Activated CD4-positive, alpha-beta T cell treated with anti-CD3 and anti-CD28 coated beads, Interleukin-10, Interleukin-2, amounts not matched to agents 100 ng/mL and 50 ng/mL, durations not matched to agents 16 hours and 8 hours (primary cell): Measurements from ENCODE around the gene FAM171A2.
"Not testable (repeated sequence)": the region's sequence is repeated elsewhere in the genome, so short reads cannot be mapped to it uniquely, and the experiment has no call there.

Experiments
- DNase-seq: peaks from one replicate; pipeline ENCODE4 v3.0.0-alpha.2; 2020

FAM171A2 gene

DNA sequence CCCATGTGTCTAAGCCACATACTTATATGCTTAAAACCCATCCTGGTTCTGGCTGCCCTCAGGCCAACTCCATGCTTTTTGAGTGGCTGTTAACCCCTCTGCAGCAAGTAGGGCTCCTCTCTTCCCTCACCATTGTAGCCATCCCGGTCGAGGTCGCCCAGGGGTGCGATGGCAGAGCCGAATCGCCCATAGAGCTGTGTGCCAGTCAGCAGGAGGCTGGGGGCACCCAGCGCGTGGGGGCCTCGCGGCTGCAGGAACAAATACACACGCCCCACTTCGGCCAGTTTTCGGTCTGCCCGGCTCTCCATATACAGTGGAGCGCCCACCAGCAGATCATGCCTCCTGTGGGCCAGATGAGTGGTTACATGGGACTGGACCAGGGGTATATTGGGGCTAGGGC, 19.7 kb upstream of the FAM171A2 start:
- DNase-seq: no peak

DNA sequence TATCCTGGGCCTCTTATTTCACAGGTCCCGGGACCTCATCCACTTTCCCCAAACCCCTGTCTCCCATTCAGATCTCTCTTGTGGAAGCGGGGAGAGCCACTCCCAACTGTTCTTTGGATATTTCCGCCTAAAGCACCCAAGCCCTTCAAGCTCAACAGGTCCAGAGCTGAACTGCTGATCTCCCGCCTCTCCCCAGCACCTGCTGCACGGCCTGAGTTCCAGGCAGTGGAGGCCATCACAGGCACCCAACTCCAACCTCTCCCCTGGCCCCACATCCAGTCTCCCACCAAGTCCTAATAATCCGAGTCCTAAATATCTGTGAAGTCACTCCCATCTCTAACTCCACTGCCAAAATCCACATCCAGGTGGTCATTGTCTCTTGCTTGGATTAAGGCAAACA, 19.3 kb upstream of the FAM171A2 start:
- DNase-seq: no peak

DNA sequence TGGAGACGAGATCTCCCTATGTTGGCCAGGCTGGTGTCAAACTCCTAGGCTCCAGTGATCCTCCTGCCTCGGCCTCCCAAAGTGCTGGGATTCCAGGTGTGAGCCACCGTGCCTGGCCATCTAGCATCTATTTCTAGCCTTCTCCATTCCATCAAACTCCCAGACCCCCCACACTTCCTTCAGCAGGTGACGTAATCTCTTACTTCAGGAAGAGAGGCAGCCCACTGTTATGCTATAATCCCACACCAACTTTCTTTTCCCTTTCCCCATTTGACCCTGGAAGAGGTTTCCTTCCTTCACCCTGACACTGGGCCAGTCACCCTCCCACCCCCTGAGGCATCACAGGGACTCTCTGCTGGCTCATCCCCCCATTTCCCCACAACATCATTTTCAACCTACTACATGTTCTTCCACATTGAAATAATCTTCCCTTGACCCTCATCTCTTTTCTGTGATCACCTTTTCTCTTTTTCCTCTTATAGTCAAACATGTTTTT, 18.2 kb upstream of the FAM171A2 start:
- no peak for DNase-seq

DNA sequence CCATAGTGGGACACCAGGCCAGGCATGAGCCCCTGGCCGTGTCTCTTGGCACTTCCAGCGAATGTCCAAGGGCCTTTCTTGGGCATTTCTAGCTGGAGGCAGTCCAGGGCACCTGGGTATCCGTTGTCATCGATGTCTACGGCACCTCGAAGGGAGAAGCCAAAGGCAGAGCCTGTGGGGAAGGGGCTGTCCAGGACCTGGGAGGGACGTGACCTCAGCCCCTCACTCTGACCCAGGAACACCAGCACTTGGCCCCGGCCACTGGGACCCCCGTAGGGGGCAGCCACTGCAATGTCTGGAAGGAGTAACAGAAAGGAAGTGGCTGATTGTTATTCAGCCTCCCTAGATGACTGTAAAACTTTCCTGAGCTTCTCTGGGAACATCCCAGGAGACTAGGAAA, 17.1 kb upstream of the FAM171A2 start:
- DNase-seq: no peak

DNA sequence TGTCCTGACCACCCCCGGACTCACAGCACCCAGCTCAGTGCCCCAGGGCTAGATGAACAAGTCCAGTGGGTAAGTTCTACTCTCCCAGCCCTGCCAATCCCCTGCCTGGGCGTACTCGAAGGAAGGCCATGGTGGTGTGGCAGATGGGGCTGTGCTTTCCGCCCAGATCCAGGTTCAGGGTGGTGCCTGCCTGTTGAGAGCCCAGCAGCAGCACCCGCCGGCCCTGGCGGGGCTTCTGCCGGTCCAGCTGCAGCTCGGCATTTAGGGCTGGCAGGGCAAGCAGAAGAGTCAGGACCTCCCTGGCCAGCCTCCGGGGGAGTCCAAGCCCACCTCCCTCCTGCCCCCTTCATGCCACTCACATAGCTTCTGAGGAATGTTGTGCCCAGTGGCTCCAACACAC, 16.2 kb upstream of the FAM171A2 start:
- no peak for DNase-seq

DNA sequence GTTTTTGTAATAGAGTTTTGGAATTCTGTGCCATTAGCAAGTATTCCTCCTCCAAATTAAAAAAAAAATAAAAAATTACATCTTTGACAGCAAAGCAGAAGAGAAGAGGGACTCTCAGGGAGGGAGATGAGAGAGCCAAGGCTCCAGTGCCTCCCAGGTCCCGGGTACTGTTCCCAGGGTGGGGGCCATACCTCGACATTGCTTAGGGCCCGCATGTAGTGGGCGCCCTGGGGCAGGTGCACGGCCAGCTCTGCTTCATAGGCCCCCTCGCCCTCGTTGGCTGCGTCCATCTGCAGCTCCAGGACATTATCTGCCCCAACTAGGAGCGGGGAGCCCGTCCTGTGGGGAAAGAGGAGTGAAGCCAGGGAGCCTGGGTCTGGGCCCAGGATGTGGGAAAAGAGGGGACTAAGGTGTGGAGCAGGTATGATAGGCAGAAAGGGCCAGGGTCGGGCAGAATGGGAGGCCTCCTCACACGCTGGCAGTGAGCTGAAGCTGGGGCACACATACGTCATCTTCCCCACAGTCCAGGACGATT, 14.6 kb upstream of the FAM171A2 start:
- DNase-seq: no peak

DNA sequence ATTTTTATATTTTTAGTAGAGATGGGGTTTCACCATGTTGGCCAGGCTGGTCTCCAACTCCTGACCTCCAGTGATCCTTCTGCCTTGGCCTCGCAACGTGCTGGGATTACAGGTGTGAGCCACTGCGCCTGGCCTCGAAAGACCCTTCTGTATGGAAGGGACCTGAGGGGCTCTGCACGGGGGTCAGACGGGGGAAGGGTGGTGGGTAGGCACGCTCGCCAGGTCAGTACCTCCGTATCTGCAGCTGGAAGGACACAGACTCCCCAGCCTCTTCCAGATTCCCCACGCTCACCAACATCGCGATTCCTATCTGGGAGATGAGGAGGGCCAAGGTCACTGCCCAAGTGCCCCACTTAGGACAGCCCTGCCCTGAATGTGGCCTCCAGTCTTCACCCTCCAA, 13.1 kb upstream of the FAM171A2 start:
- no peak for DNase-seq

DNA sequence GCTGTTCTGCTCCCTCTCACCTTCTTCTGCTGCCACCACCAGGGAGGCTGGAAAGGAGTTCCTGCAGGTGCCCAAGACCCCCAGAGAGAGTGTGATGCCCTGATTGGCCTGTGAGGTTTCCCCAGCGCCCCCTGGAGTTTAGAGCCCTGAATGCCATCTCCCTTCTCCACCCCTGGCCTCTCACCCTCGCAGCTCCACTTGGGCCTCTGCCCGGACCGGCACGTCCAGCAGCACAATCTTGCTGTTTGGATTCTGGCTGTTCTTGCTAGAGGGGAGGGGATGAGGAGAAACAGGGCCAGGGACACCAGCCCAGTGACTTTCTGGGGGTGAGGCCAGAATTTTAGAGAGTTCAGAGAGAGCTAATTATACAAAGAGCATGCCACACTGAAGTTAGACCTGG, 12.5 kb upstream of the FAM171A2 start:
- DNase-seq: peak; percentile 27

DNA sequence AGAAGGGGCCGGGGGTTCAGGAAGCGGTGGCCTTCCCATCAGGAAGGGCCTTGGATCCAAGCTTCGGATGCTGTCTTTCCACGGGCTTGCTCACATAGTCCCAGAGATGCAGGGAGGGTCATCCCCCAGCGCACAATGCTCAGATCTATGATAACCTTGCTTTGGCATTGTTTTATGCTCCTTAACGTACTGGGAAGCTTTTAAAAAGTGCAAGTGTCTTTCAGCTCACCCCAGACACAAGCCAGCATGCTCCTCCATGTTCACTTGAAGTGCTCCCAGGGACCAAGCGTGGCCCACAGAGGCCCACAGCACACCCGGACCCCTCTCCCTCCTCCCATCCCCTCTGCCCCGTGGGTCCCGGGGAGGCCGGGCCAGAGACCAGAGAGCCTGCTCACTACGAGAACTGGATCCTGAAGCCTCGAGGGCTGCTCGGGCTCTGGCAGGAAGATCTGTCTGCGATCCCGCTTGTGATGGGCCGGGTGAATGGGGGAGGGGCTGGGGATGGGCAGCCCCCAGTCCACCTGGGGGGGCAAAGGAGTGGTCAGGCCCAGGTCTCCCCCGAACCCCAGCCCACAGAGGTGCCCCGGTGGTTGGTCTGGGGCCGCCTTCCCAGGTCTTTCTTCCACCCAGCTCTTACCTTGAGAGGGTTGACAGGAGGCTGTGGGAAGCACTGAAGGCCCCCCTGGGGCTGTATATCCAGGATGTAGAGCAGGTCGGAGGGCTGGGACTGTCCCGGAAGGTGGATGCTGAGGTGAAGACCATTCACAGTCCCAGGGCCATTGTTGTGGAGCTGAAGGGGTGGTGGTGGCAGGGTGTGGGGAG, 11.8 kb upstream of the FAM171A2 start:
- no peak for DNase-seq

DNA sequence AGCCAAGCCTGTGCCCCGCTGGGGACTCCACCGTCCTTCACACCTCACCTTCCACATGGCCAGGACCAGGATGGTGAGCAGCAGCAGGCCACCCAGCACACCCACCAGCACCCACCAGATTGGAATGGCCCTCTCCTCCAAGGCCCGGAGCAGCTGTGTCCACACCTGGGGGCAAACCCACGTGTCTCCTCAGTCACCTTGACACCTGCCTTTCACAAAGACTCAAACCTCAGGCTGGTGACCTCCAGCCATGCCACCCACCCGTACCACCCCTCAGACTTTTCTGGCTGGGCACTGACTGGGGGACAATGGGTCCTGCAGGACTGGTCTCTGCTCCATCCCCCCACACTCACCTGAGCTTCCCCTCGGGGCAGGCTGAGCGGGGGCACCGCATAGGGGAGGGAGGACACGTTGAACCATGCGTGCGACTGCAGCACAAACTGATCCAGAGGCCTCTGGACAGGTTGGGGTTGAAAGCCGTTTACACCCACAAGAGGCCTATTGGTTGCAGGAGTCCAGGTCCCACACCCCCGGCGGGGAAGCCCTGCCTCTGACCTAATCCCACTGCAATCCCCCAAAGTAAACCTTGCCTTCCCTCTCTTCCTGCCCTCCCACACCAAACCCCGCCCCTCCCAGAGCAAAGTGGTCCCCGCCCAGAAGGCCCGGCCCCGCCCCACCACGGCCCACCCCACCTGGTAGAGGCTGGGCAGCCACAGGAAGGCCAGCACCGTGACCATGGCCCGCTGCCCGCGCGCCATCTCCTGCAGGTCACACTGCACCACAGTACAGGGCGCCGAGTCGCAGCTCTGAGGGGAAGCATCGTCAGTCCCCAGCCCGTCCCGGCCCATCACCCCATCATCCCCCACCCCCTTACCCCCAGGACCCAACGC, 10.9 kb upstream of the FAM171A2 start:
- no peak for DNase-seq

DNA sequence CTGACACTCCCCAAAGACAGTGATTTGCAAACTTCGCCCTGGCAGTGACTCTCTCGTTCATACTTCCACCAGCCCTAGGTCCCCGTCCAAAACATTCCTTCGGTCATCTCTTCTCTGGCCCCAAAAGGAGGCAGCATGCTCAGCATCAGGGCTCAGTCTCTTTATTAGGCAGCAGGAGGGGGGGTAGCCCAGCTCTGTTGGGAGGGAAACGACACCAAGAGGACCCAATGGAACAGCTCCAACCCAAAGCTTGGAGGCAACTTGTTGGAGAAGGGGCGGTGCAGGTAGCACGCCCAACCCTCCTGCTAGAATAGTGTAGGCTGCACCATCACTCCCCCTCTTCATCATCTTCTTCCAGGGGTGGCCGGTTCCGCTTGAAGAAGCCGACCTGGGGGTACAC, 8.4 kb upstream of the FAM171A2 start:
- DNase-seq: no peak

DNA sequence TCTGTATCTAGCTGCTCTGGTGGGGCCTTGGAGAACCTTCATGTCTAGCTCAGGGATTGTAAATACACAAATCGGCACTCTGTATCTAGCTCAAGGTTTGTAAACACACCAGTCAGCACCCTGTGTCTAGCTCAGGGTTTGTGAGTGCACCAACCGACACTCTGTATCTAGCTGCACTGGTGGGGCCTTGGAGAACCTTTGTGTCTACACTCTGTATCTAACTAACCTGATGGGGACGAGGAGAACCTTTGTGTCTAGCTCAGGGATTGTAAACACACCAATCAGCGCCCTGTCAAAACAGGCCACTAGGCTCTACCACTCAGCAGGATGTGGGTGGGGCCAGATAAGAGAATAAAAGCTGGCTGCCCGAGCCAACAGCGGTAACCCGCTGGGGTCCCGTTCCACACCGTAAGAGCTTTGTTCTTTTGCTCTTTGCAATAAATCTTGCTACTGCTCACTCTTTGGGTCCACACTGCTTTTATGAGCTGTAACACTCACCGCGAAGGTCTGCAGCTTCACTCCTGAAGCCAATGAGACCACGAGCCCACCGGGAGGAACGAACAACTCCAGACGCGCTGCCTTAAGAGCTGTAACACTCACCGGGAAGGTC, 5.9 kb upstream of the FAM171A2 start:
- peak; percentile 29 for DNase-seq

DNA sequence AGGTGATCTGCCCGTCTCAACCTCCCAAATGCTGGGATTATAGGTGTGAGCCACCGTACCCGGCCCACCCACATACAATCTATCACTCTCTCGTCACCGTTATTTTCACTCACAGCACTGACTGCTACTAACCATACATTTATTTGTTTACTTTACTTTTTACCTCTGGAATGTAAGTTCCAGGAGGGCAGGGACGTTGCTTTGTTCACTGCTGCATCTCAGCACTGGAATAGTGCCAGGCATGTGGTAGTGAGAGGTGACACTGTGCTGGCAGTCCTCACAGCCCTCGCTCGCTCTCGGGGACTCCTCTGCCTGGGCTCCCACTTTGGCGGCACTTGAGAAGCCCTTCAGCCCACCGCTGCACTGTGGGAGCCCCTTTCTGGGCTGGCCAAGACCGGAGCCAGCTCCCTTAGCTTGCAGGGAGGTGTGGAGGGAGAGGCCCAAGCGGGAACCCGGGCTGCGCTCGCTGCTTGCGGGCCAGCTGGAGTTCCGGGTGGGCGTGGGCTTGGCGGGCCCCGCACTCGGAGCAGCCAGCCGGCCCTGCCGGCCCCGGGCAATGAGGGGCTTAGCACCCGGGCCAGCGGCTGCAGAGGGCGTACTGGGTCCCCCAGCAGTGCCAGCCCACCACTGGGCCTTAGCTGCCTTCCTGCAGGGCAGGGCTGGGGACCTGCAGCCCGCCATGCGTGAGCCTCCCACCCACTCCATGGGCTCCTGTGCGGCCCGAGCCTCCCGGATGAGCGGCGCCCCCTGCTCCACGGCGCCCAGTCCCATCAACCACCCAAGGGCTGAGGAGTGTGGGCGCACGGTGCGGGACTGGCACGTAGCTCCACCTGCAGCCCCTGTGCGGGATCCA, 5.0 kb upstream of the FAM171A2 start:
- not testable (repeated sequence) for DNase-seq

DNA sequence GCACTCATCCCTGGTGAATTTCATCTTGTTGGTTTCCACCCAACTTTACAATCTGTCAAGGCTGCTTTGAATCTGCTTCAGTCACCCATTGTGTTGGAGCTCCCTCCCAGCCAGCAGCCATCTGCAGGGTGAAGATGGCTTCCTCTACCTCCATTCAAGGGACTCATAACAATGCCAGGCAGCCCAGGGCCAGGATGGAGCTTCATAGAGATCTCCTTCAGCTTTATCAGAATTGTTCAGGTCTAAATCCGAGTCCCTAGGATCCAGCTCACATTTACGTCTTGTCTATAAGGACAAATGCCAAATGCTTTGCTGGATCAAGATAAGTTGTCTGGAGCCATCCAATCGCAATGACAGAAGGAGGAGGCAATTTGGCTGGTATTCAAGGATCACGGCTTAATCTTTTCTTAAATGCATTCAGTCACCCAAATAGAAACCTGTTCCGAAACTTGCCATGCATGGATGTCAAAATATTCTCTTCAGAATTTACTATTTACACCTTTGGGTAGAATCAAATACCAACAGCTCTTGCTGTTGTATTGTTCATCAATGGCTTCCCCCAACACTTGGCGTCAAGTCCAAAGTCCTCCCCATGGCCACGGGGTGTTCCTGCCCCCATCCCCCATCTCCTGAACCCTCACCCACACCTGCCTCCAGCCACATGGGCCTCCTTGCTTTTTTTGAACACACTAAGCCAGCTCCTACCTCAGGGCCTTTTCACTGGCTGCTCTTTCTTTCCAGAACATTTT, 3.8 kb upstream of the FAM171A2 start:
- no peak for DNase-seq

DNA sequence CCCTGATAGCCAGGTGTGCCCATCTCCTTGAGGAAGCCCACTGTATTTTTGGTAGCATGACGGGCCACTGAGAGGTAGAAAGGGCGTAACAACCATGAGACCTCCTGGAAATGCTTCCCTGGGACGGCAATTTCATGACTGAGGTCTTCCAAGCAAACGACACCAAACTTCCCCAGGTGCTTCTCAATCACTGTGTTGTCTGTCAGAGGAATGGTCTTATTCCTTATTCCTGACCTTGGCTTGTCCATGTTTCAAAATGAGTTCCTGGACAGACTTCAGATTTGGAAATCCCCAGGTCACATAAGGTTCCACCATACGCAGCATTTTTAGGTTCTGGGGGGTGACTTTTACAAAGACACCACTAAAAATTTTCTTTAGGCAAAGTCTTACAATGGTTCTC, 1.4 kb upstream of the FAM171A2 start:
- not testable (repeated sequence) for DNase-seq

DNA sequence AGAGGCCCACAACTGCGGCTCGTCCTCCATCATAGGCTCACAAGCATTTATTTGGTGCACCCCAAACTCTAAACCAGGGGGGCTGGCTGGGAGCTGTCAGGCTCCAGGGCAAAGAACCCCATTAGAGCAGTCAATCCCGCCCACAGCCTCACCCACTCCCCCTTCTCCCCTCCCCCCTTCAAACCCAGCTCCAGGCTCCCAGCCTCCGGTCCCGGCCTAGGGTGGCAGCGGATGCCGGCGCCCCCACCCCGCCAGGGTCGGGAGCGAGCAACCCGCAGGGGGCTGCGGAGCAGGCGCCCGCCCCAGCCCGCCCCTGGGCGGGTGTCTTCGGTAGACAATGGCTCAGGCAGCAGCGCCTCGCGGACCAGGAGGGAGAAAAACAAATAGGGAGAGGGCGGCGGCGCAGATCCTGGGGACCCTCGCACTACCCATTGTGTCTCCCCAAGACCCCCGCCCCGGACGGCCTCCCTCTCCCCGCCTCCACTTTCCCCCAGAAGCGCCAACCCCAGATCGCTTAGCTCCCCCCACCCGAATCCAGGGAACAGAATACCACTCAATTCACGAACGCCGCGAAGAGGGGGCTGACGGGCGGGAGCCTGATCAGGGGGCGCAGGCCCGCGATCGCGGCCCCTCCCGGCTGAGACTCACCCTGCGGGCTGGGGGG, 572 bp downstream of the FAM171A2 start:
- DNase-seq: no peak

DNA sequence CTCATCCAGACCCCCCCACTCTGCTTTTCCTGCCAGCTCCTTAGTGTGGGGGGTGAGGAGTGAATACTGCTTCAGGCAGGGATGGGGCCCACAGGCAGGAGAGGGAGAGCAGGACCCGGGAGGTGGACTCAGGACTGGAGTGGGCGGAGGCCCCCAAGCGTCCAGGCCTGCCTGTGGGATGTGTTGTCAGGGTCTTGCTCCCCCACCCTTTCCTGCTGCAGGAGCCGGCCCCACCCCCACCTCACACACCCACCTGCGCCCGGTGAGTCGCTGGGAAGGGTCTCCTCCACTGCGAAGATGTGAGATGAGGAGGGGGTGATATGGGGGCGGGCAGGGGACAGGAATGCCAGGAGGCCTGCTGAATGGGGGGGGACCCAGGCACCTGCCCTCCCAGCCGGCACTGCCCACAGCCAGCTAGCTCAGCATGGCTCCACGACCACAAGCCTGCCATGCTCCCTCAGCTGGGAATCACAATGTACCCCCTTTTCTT, 1.1 kb downstream of the FAM171A2 start:
- no peak for DNase-seq

DNA sequence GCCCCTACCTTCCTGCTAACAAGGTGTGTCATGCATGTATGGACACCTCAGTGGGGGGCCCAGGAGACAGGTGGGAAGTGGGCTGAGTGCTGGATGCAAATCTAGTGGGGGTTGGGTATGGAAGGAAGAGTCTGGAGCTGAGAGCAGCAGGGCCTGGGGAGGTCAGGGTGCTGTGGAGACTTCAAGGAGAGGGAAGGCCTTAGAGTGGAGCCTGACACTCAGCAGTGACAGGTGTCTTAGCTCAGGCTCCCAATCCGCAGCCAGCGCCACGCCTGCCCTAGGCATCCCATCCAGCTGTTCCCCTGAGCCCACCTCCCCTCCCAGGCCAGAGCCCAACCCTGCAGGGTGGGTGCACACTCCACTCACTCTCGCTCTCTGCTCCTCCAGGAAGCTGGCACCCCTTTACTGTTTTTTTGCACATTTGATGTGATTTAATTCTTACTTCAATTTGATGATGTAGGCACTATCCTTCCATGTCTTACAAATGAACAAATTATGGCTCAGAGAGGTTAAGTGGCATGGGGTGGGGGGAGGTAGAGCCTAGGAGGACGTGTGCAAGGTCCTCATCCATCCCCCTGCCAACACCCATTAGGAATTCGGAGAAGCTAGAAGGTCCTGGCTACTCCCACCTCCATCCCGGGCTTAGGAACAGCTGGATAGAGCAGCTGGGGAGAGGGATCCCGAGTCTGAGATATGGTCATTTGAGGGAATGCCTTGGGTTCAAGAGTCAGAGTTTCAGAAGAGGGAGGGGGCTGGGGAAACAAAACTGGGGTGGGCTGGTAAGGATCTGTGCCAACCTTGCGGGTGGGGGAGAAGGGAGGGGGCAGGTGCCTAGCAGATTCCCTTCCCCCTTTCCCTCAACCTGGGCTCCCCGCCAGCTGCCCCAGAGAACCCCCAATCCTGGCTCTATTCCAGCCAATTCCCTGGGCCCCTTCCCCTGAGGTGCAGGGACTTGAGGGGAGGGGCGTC, 2.1 kb downstream of the FAM171A2 start:
- no peak for DNase-seq

DNA sequence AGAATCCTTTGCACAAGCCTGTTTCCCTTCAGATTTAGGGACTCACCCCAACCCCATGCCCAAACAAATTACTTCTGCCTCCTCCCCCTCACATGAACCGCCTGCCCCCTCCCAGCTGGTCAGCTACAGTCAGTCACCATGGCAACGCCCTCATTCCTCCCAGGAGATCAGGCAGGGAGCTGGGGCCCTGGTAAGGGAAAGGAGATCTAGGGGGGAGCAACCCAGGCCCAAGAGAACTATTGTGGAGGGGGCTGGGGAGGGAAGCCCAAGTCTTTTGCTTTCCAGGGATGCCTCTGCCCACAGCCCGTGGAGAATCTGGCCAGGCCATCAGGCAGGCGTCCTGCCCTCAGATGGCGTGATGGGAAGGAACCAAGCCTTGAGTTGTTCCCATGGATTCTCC, 2.8 kb downstream of the FAM171A2 start:
- no peak for DNase-seq

DNA sequence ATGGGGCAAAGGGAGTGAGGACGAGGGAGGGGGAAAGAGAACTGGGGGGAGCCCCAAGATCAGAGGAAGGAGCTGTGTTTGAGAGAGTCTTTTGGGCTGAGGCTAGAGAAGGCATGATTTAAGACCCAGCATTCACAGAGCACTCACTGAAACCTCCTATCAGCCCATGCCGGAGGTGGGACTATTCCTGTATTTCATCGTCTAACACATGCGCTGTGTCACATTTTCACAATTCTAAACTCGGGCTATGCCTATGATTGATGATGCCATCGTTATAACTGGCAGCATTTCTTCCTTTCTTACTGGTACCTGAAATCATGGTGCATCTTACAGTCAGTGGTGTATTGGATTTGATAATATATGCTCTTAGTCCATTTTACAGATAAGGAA, 3.5 kb downstream of the FAM171A2 start:
- DNase-seq: no peak
